ENCODE data around the gene ZNF646.

DNA sequence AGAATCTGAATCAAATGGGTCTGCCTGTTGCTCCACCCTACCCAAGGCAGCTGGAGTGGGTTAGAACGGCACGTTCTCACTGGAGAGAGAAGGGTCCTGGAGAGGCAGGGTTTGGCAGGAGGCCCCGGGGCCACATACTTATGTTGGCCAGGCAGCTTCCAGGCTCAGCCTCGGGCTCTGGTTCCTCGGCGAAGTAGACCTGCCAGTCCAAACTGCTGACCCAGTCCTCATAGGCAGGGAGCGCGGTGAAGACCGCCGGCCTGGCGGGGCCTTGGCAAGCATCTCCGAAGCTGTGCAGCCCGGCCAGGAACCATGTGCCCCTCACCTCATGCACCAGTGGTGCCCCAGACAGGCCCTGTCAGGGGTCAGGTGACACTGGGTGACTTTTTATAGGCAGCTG is 9.8 kb downstream of the ZNF646 start:
- TF ChIP-seq, protein P1, sequence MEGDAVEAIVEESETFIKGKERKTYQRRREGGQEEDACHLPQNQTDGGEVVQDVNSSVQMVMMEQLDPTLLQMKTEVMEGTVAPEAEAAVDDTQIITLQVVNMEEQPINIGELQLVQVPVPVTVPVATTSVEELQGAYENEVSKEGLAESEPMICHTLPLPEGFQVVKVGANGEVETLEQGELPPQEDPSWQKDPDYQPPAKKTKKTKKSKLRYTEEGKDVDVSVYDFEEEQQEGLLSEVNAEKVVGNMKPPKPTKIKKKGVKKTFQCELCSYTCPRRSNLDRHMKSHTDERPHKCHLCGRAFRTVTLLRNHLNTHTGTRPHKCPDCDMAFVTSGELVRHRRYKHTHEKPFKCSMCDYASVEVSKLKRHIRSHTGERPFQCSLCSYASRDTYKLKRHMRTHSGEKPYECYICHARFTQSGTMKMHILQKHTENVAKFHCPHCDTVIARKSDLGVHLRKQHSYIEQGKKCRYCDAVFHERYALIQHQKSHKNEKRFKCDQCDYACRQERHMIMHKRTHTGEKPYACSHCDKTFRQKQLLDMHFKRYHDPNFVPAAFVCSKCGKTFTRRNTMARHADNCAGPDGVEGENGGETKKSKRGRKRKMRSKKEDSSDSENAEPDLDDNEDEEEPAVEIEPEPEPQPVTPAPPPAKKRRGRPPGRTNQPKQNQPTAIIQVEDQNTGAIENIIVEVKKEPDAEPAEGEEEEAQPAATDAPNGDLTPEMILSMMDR (IDR thresholded peaks at IDR 0.05; ENCODE audit: insufficient read depth, low read length, poor library complexity, severe bottlenecking): no peak
- TF ChIP-seq EZH2phosphoT487 (conservative IDR thresholded peaks at IDR 0.05; ENCODE audit: low read length): no peak

Data from SU-DHL-6 (cell line).